ENCODE results near the gene ADCY9. TPM values are rescaled to one million over a fixed set of nuclear protein-coding genes. Genes with fewer than 3 reads are reported as not detected.
A peak's percentile ranks its signal among the peaks of the same experiment; 100 is the strongest.
"Not testable (repeated sequence)": the region's sequence is repeated elsewhere in the genome, so short reads cannot be mapped to it uniquely, and the experiment has no call there.

Gene ADCY9
- total RNA-seq, 1 experiment from 2014 or later, result 9.8 TPM

GRCh38 chr16:4073150-4073549 is 43.1 kb downstream of the ADCY9 start:
- intact Hi-C loops (cut with micrococcal nuclease); H3K27me3 ChIP-seq (ENCODE audit: insufficient read depth, low read length); H4K20me1 ChIP-seq (ENCODE audit: insufficient read depth); H3K9me2 ChIP-seq (ENCODE audit: insufficient read depth); RAD21 ChIA-PET (ENCODE audit: low non-redundant PET in 1 of 2, low total read pairs in 2 of 2, uncharacterized antibody in 2 of 2, unreplicated experiment in 2 of 2); H3K9ac ChIP-seq (ENCODE audit: low read length); H3K27ac ChIP-seq (ENCODE audit: low read depth, low read length); H3K36me3 ChIP-seq (ENCODE audit: control insufficient read depth in 1 of 2, insufficient read depth in 2 of 2, low read length in 2 of 2); POLR2A ChIA-PET; DNase-seq (ENCODE audit: low read depth, low spot score); H3K79me2 ChIP-seq (ENCODE audit: insufficient read depth, low read length); CTCF ChIA-PET; H3K9me3 ChIP-seq (ENCODE audit: control insufficient read depth in 1 of 2, insufficient read depth in 1 of 2, low read depth in 1 of 2, low read length in 2 of 2); H2AFZ ChIP-seq (ENCODE audit: low read depth, low read length, poor library complexity, severe bottlenecking); BruUV-seq (replicated peaks): not testable (repeated sequence)
- H3K4me1 ChIP-seq (ENCODE audit: control insufficient read depth in 1 of 2, insufficient read depth in 2 of 2, low read length in 2 of 2), result peaks cover 26 to 30% of the 10 kb centered on the region in 2 experiments
- peak; percentile 73 for ATAC-seq
- H3K4me2 ChIP-seq (ENCODE audit: low read length), result peak overlapping the region; percentile 44
- TF ChIP-seq FOSL1 (IDR thresholded peaks at IDR 0.05; ENCODE audit: low read depth), result peak; percentile 33; the same call in 1 of the 2 replicates
- H3K4me3 ChIP-seq (replicated peaks in 1 of 2; ENCODE audit: low read depth in 1 of 2, low read length in 2 of 2), result 0 out of 4 replicates have a peak overlapping the region, but pooled peaks of 1 of the 2 experiments have one; percentile 4

DNA sequence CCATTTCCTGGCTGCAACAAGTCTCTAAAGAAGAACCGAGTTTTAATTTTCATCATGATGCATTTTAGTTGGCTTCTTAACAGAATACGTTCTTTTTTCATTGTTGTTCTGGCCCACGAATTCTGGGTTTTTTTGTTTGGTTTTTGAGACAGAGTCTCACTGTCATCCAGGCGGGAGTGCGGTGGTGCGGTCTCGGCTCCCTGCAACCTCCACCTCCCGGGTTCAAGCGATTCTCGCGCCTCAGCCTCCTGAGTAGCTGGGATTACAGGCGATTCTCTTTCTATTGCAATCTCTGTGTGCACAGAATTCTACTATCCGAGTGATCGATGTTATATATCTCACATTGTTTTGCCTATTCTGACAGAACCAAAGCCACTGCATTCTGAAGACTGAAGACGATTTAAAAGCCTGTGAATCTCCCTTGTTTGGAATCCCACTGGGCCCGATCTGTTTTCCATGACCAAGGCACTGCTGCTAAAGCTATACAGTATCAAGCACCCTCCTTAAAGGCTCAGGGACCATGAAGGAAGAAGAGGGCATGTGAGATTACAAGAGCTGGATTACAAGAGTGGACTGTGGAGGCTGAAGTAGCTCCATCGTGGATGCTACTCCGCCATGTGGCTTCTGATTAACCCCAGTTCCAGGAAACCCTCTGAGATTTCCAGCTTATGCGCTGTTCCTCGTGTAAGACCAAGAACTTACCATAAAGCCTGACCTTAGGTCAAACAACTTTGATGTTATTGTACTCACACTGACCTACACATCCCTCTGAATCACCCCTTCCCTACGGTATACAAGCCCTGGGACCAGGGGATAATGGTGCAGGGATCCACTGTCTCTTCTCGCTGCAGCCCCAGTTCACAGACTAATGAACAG is 44.3 kb downstream of the ADCY9 start:
- no peak for ATAC-seq
- H3K4me2 ChIP-seq (ENCODE audit: low read length), result no peak overlapping the region
- H3K27me3 ChIP-seq (ENCODE audit: insufficient read depth, low read length), result no peaks in the 10 kb centered on the region
- intact Hi-C loops (cut with micrococcal nuclease), result no loop called here
- H3K27ac ChIP-seq (ENCODE audit: low read depth, low read length), result no peak overlapping the region
- H3K79me2 ChIP-seq (ENCODE audit: insufficient read depth, low read length), result no peaks in the 10 kb centered on the region
- H3K9ac ChIP-seq (ENCODE audit: low read length), result no peak overlapping the region
- BruUV-seq (replicated peaks), result no TSS peak
- RAD21 ChIA-PET (ENCODE audit: low non-redundant PET in 1 of 2, low total read pairs in 2 of 2, uncharacterized antibody in 2 of 2, unreplicated experiment in 2 of 2), result no interaction called here
- CTCF ChIA-PET, result no interaction called here
- no peak for DNase-seq (ENCODE audit: low read depth, low spot score)
- H3K4me1 ChIP-seq (ENCODE audit: control insufficient read depth in 1 of 2, insufficient read depth in 2 of 2, low read length in 2 of 2), result peaks cover 14 to 17% of the 10 kb centered on the region in 2 experiments; a peak in 3 of 4 replicates
- no peak overlapping the region for H2AFZ ChIP-seq (ENCODE audit: low read depth, low read length, poor library complexity, severe bottlenecking)
- POLR2A ChIA-PET, result no interaction called here
- H3K4me3 ChIP-seq (replicated peaks in 1 of 2; ENCODE audit: low read depth in 1 of 2, low read length in 2 of 2), result no peak overlapping the region
- H3K9me3 ChIP-seq (ENCODE audit: control insufficient read depth in 1 of 2, insufficient read depth in 1 of 2, low read depth in 1 of 2, low read length in 2 of 2), result no peaks in the 10 kb centered on the region
- H3K9me2 ChIP-seq (ENCODE audit: insufficient read depth), result no peaks in the 10 kb centered on the region
- no peaks in the 10 kb centered on the region for H3K36me3 ChIP-seq (ENCODE audit: control insufficient read depth in 1 of 2, insufficient read depth in 2 of 2, low read length in 2 of 2)
- no peaks in the 10 kb centered on the region for H4K20me1 ChIP-seq (ENCODE audit: insufficient read depth)
- TF ChIP-seq ZFX (IDR thresholded peaks at IDR 0.05) (no peak), ZBTB33 (IDR thresholded peaks at IDR 0.05; ENCODE audit: extremely low read depth, insufficient replicate concordance, low read length) (no peak), POLR2AphosphoS5 (IDR thresholded peaks at IDR 0.05; ENCODE audit: low read depth, low read length) (no peak), EZH2 (IDR thresholded peaks at IDR 0.05) (no peak), YY1 (IDR thresholded peaks at IDR 0.05; ENCODE audit: extremely low read depth, insufficient replicate concordance, low read depth, low read length) (no peak), REST (IDR thresholded peaks at IDR 0.05; ENCODE audit: low read depth) (no peak), ZNF274 (IDR thresholded peaks at IDR 0.05; ENCODE audit: low read depth, low read length) (no peak)
- TF ChIP-seq, protein P1, sequence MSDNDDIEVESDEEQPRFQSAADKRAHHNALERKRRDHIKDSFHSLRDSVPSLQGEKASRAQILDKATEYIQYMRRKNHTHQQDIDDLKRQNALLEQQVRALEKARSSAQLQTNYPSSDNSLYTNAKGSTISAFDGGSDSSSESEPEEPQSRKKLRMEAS (IDR thresholded peaks at IDR 0.05), result no peak

All from HCT116 (cell line).